ES-I3 (cell line): ENCODE results near the gene TNNI3K.

Source experiments
- H3K36me3 ChIP-seq: 2 replicates; pipeline ENCODE4 v1.6.1; 2013; ENCODE audit warnings: mild to moderate bottlenecking, low read length, control low read depth, moderate library complexity; ENCODE audit not compliant: insufficient read depth
- H3K4me1 ChIP-seq: 2 replicates; pipeline ENCODE4 v1.6.1; 2013; ENCODE audit warnings: mild to moderate bottlenecking, control low read depth, low read length; ENCODE audit not compliant: insufficient read depth
- H3K9ac ChIP-seq: 2 replicates; pipeline ENCODE4 v1.6.1; 2013; ENCODE audit warnings: low read depth, mild to moderate bottlenecking, low read length, moderate library complexity
- H3K9me3 ChIP-seq: 2 replicates; pipeline ENCODE4 v1.6.1; 2013; ENCODE audit warnings: mild to moderate bottlenecking, low read length, moderate library complexity; ENCODE audit not compliant: control insufficient read depth, insufficient read depth

The TNNI3K gene

DNA sequence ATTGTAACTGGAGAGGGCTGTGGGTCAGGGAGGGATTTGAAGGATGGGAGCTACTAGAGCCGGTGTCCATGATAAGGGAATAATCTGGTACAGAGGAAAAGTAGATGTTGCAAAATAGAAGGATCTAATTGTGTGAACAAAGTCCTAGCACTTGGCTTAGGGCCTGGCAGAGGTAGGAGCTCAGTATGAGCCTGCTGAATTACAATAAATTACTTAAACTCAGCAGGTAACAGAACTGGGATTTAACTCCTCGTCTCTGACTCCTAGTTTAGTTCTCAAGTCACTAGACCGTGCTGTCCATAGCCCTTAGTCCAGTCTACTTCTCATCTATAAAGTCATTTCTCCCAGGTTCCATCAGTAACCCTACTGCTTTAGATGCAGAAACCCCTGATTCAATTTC, 157.0 kb downstream of the TNNI3K start:
- Histone ChIP-seq H3K4me1 (no peaks in the 10 kb centered on the region), H3K9me3 (no peaks in the 10 kb centered on the region), H3K9ac (no peak overlapping the region), H3K36me3 (no peaks in the 10 kb centered on the region)

DNA sequence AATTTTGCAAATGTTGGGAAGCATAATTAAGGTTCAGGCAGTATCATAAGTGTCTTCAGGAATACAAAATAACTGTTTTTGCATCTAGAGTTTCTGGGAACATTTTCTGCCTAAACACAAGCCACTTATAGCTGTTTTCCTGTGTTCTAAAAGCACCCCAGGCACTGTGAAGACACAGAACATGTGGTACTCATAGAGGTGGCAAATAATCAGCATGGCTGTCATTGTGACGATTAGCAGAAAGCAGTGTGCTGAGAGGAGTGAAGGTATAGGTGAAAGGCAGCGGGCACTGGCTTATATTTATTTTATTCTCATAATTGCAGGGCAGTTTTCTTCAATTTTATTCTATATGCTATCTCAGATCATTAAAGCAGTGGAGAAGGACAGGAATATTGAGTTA, 157.7 kb downstream of the TNNI3K start:
- H3K9ac ChIP-seq = no peak overlapping the region
- no peaks in the 10 kb centered on the region for H3K4me1 ChIP-seq

DNA sequence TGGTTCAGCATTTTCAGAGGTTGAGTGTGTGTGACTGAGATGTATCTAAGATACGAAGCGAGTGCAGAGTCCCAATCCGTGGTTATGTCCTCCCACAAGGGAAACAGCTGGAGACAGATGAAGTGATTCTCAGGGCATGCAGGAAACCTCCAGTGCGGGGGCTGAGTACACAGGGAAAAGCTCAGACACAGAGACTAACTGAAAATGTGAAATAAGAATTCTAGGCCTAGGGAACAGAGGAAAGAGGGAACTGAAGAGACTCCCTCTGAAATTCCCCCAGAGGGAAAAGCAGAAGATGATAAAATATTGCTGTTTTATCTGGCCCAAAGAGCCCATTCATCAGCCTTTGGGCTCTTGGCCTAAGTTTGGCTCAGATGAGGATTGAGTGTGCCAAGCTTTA, 160.4 kb downstream of the TNNI3K start:
- Histone ChIP-seq H3K36me3 (no peaks in the 10 kb centered on the region), H3K9me3 (no peaks in the 10 kb centered on the region), H3K4me1 (no peaks in the 10 kb centered on the region), H3K9ac (no peak overlapping the region)

More for the DNA sequence above, 157.7 kb downstream of the TNNI3K start:
- Histone ChIP-seq H3K36me3 (no peaks in the 10 kb centered on the region), H3K9me3 (no peaks in the 10 kb centered on the region)

GRCh38 chr1:74396462-74396861, 161.3 kb downstream of the TNNI3K start:
- H3K4me1 ChIP-seq = no peaks in the 10 kb centered on the region
- H3K36me3 ChIP-seq = no peaks in the 10 kb centered on the region
- H3K9me3 ChIP-seq = no peaks in the 10 kb centered on the region
- no peak overlapping the region for H3K9ac ChIP-seq

- Histone ChIP-seq H3K4me1 (no peaks in the 10 kb centered on the region), H3K36me3 (no peaks in the 10 kb centered on the region), H3K9me3 (no peaks in the 10 kb centered on the region), H3K9ac (no peak overlapping the region)
Observed at GRCh38 chr1:74396933-74397332, 161.7 kb downstream of the TNNI3K start.

- Histone ChIP-seq H3K9ac (no peak overlapping the region), H3K9me3 (no peaks in the 10 kb centered on the region)
Observed at GRCh38 chr1:74399249-74399648, 164.1 kb downstream of the TNNI3K start.

DNA sequence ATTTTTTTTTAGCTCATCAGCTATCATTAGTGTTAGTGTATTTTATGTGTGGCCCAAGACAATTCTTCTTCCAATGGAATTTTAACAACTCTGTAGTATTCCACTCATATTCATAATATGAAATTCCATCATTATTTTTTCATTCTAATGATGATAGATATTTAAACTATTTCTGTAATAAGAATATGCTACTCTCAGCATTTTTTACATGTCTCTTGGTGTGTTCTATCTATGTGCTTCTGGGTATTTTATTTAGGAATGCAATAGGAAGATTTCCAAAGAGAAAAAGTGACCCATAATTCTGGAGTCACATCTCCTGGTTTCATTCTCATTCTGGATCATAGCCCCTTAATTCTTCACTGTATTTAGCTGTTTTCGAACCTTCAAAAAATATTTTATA, 167.7 kb downstream of the TNNI3K start:
- Histone ChIP-seq H3K4me1 (no peaks in the 10 kb centered on the region), H3K9me3 (no peaks in the 10 kb centered on the region), H3K9ac (no peak overlapping the region), H3K36me3 (no peaks in the 10 kb centered on the region)

More at GRCh38 chr1:74399249-74399648, 164.1 kb downstream of the TNNI3K start:
- Histone ChIP-seq H3K4me1 (no peaks in the 10 kb centered on the region), H3K36me3 (no peaks in the 10 kb centered on the region)

GRCh38 chr1:74403606-74404005, 168.4 kb downstream of the TNNI3K start:
- no peaks in the 10 kb centered on the region for H3K4me1 ChIP-seq
- no peak overlapping the region for H3K9ac ChIP-seq
- no peaks in the 10 kb centered on the region for H3K9me3 ChIP-seq
- H3K36me3 ChIP-seq = no peaks in the 10 kb centered on the region

DNA sequence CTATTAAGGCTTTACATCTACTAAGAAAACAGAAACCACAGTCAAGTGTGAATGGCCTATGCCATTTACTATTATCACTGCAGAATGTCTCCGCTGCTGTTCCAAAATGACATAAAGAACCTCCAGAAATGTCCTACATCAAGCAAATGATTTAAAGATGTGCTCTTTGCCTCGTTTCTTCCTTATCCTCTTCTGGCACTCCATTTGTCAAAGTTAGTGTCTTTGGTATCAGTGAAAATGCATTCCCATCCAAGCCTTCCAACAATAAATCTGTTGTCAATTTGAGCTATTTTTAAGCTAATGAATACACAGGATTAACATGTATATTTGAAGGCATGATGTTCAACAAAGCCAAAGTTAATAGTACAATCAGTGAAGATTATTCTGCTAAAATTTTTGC, 171.6 kb downstream of the TNNI3K start:
- no peaks in the 10 kb centered on the region for H3K9me3 ChIP-seq
- no peaks in the 10 kb centered on the region for H3K36me3 ChIP-seq
- H3K4me1 ChIP-seq = no peaks in the 10 kb centered on the region
- H3K9ac ChIP-seq = no peak overlapping the region

GRCh38 chr1:74407902-74408301, 172.7 kb downstream of the TNNI3K start:
- Histone ChIP-seq H3K4me1 (peaks cover 5% of the 10 kb centered on the region; the same call in 1 of the 2 replicates), H3K36me3 (no peaks in the 10 kb centered on the region), H3K9ac (no peak overlapping the region), H3K9me3 (no peaks in the 10 kb centered on the region)

GRCh38 chr1:74412244-74412643, 177.1 kb downstream of the TNNI3K start:
- Histone ChIP-seq H3K9ac (no peak overlapping the region), H3K4me1 (peaks cover 5% of the 10 kb centered on the region; the same call in 1 of the 2 replicates), H3K9me3 (no peaks in the 10 kb centered on the region), H3K36me3 (no peaks in the 10 kb centered on the region)

- Histone ChIP-seq H3K36me3 (no peaks in the 10 kb centered on the region), H3K4me1 (peaks cover 5% of the 10 kb centered on the region; the same call in 1 of the 2 replicates), H3K9me3 (no peaks in the 10 kb centered on the region), H3K9ac (no peak overlapping the region)
Observed at GRCh38 chr1:74415935-74416334, 180.7 kb downstream of the TNNI3K start.

GRCh38 chr1:74419611-74420010, 184.4 kb downstream of the TNNI3K start:
- Histone ChIP-seq H3K9me3 (no peaks in the 10 kb centered on the region), H3K9ac (no peak overlapping the region), H3K36me3 (no peaks in the 10 kb centered on the region), H3K4me1 (no peaks in the 10 kb centered on the region)

GRCh38 chr1:74420467-74420866, 185.3 kb downstream of the TNNI3K start:
- Histone ChIP-seq H3K4me1 (no peaks in the 10 kb centered on the region), H3K36me3 (no peaks in the 10 kb centered on the region), H3K9ac (no peak overlapping the region)

GRCh38 chr1:74422421-74423292, 187.5 kb downstream of the TNNI3K start:
- no peaks in the 10 kb centered on the region for H3K36me3 ChIP-seq
- H3K9ac ChIP-seq = no peak overlapping the region
- H3K9me3 ChIP-seq = no peaks in the 10 kb centered on the region
- no peaks in the 10 kb centered on the region for H3K4me1 ChIP-seq

More at GRCh38 chr1:74420467-74420866, 185.3 kb downstream of the TNNI3K start:
- no peaks in the 10 kb centered on the region for H3K9me3 ChIP-seq
